GM12892 (cell line): Measurements from ENCODE around the gene GJD2.

Experiments used
- POLR2A ChIP-seq: IDR thresholded peaks from 2 replicates; pipeline ENCODE4 v1.6.1; 2011; ENCODE audit warnings: low read depth, low read length, control low read depth
- TAF1 ChIP-seq: IDR thresholded peaks from 2 replicates; pipeline ENCODE4 v1.6.1; 2011; ENCODE audit warnings: low read depth, mild to moderate bottlenecking, control low read depth, low read length, borderline replicate concordance

- TF ChIP-seq POLR2A = no peak
- no peak for TF ChIP-seq TAF1
These were observed 18.2 kb upstream of the GJD2 start for GRCh38 chr15:34773013-34773412.
